Mesenchymal stem cell (in vitro differentiated cells and primary cell): ENCODE data around the gene KRTAP1-3.
"Not testable (repeated sequence)": the region's sequence is repeated elsewhere in the genome, so short reads cannot be mapped to it uniquely, and the experiment has no call there.

ENCODE experiments used
- DNase-seq: peaks from one replicate; pipeline ENCODE4 v3.0.0-alpha.2; 2013
- H2AFZ ChIP-seq: one replicate; pipeline ENCODE4 v1.6.1; 2013; ENCODE audit warnings: low read depth, mild to moderate bottlenecking, control low read depth, inconsistent platforms, low read length, moderate library complexity
- H2AK5ac ChIP-seq: 2 replicates; pipeline ENCODE4 v1.6.1; 2013; ENCODE audit warnings: low read length, moderate library complexity, mild to moderate bottlenecking, inconsistent platforms; ENCODE audit not compliant: severe bottlenecking
- H2BK120ac ChIP-seq: one replicate; pipeline ENCODE4 v1.6.1; 2013; ENCODE audit warnings: low read depth, mild to moderate bottlenecking, inconsistent platforms, low read length, moderate library complexity
- H2BK12ac ChIP-seq, 2 experiments: one replicate each; pipeline ENCODE4 v1.6.1; 2013; ENCODE audit warnings: inconsistent platforms in 2 of 2, low read length in 2 of 2, mild to moderate bottlenecking in 2 of 2, moderate library complexity in 2 of 2, control low read depth in 1 of 2
- H2BK15ac ChIP-seq: one replicate; pipeline ENCODE4 v1.6.1; 2013; ENCODE audit warnings: mild to moderate bottlenecking, low read depth, inconsistent platforms; ENCODE audit not compliant: poor library complexity, severe bottlenecking
- H2BK5ac ChIP-seq: 2 replicates; pipeline ENCODE4 v1.6.1; 2013; ENCODE audit warnings: low read depth, mild to moderate bottlenecking, low read length, control low read depth, inconsistent platforms; ENCODE audit not compliant: poor library complexity, severe bottlenecking
- H3K14ac ChIP-seq, 2 experiments: one replicate each; pipeline ENCODE4 v1.6.1; 2013; ENCODE audit warnings: inconsistent platforms in 2 of 2, low read length in 2 of 2, control low read depth in 1 of 2, mild to moderate bottlenecking in 1 of 2, moderate library complexity in 1 of 2
- H3K18ac ChIP-seq, 2 experiments: one replicate each; pipeline ENCODE4 v1.6.1; 2013; ENCODE audit warnings: inconsistent platforms in 2 of 2, low read length in 2 of 2, control low read depth in 1 of 2, low read depth in 1 of 2, mild to moderate bottlenecking in 1 of 2
- H3K23ac ChIP-seq, 2 experiments: one replicate each; pipeline ENCODE4 v1.6.1; 2013; ENCODE audit warnings: inconsistent platforms in 2 of 2, low read length in 2 of 2, mild to moderate bottlenecking in 2 of 2, moderate library complexity in 2 of 2, control low read depth in 1 of 2
- H3K27ac ChIP-seq: 2 replicates; pipeline ENCODE4 v1.5.1; 2013; ENCODE audit warnings: mild to moderate bottlenecking, moderate library complexity, low read length, control low read depth, inconsistent platforms; ENCODE audit not compliant: poor library complexity, severe bottlenecking
- H3K27me3 ChIP-seq, 2 experiments: 2 replicates each; pipeline versions ENCODE4 v1.6.1 to v1.7.0; 2013; ENCODE audit warnings: low read length in 2 of 2, mild to moderate bottlenecking in 2 of 2, moderate library complexity in 2 of 2, control low read depth in 1 of 2, inconsistent platforms in 1 of 2; ENCODE audit not compliant: control insufficient read depth in 1 of 2, insufficient read depth in 1 of 2
- H3K36me3 ChIP-seq, 2 experiments: 2 replicates each; pipeline versions ENCODE4 v1.6.1 to v1.7.0; 2013; ENCODE audit warnings: low read length in 2 of 2, control low read depth in 1 of 2, inconsistent platforms in 1 of 2, low read depth in 1 of 2, mild to moderate bottlenecking in 1 of 2; ENCODE audit not compliant: insufficient read depth in 2 of 2, control insufficient read depth in 1 of 2
- H3K4ac ChIP-seq, 2 experiments: one replicate each; pipeline ENCODE4 v1.6.1; 2013; ENCODE audit warnings: inconsistent platforms in 2 of 2, low read length in 2 of 2, mild to moderate bottlenecking in 2 of 2, moderate library complexity in 2 of 2, control low read depth in 1 of 2, low read depth in 1 of 2
- H3K4me1 ChIP-seq: 2 replicates; pipeline ENCODE4 v1.6.1; 2013; ENCODE audit warnings: low read depth, low read length, control low read depth; ENCODE audit not compliant: control insufficient read depth, insufficient read depth
- H3K4me2 ChIP-seq: 2 replicates; pipeline ENCODE4 v1.6.1; 2013; ENCODE audit warnings: low read length, mild to moderate bottlenecking, inconsistent platforms; ENCODE audit not compliant: poor library complexity, severe bottlenecking
- H3K4me3 ChIP-seq, 2 experiments: 2 replicates each; pipeline versions ENCODE4 v1.5.1 to v1.7.0; 2013; ENCODE audit warnings: low read length in 2 of 2, mild to moderate bottlenecking in 2 of 2, control low read depth in 1 of 2, low read depth in 1 of 2; ENCODE audit not compliant: insufficient read depth in 1 of 2
- H3K79me1 ChIP-seq: replicated peaks from 2 replicates; pipeline ENCODE4 v1.6.1; 2013; ENCODE audit warnings: mild to moderate bottlenecking, control low read depth, low read length, inconsistent platforms; ENCODE audit not compliant: poor library complexity, severe bottlenecking
- H3K9ac ChIP-seq: 2 replicates; pipeline ENCODE4 v1.7.0; 2013; ENCODE audit warnings: mild to moderate bottlenecking, low read length, moderate library complexity
- H3K9me3 ChIP-seq: 2 replicates; pipeline ENCODE4 v1.7.0; 2013; ENCODE audit warnings: mild to moderate bottlenecking, low read length; ENCODE audit not compliant: control insufficient read depth
- H4K8ac ChIP-seq: one replicate; pipeline ENCODE4 v1.6.1; 2013; ENCODE audit warnings: inconsistent platforms, mild to moderate bottlenecking, low read length, moderate library complexity
- H4K91ac ChIP-seq: one replicate; pipeline ENCODE4 v1.6.1; 2013; ENCODE audit warnings: mild to moderate bottlenecking, low read length, inconsistent platforms
- WGBS: methylation state at CpG from one replicate; pipeline ENCODE4 v1.1.7; 2013; ENCODE audit warnings: mixed read lengths; 5-methylcytosine and 5-hydroxymethylcytosine counted together

The KRTAP1-3 gene

GRCh38 chr17:41067281-41067680 is 32.6 kb upstream of the KRTAP1-3 start:
- H3K23ac ChIP-seq: no peak overlapping the region
- no peaks in the 10 kb centered on the region for H3K9me3 ChIP-seq
- H4K91ac ChIP-seq: no peak overlapping the region
- H3K4me2 ChIP-seq: no peak overlapping the region
- peaks cover 5% of the 10 kb centered on the region for H3K4me1 ChIP-seq
- no peak overlapping the region for H3K4me3 ChIP-seq
- no peak overlapping the region for H3K18ac ChIP-seq
- no peak overlapping the region for H3K27ac ChIP-seq
- no peak overlapping the region for H2BK5ac ChIP-seq
- DNase-seq: no peak
- no peaks in the 10 kb centered on the region for H3K36me3 ChIP-seq
- no peak overlapping the region for H3K4ac ChIP-seq
- H2BK120ac ChIP-seq: no peak overlapping the region
- no peak overlapping the region for H2AFZ ChIP-seq
- H2BK12ac ChIP-seq: no peak overlapping the region
- H3K79me1 ChIP-seq: no peaks in the 10 kb centered on the region
- H3K9ac ChIP-seq: no peak overlapping the region
- H2AK5ac ChIP-seq: no peak overlapping the region
- H3K14ac ChIP-seq: no peak overlapping the region
- no peaks in the 10 kb centered on the region for H3K27me3 ChIP-seq
- no peak overlapping the region for H4K8ac ChIP-seq
- no peak overlapping the region for H2BK15ac ChIP-seq

GRCh38 chr17:41065829-41066624 is 31.4 kb upstream of the KRTAP1-3 start, which contains the start of gene KRTAP2-4:
KRTAP2-4 (minus strand) TSS chr17:41065879; CDS start chr17:41065845, 34 bp downstream.
- Histone ChIP-seq H3K4me1 (peaks cover 2% of the 10 kb centered on the region), H2AFZ (no peak within 1 kb of the TSS), H3K4me2 (no peak within 1 kb of the TSS), H3K9me3 (no peaks in the 10 kb centered on the region), H2AK5ac (no peak within 1 kb of the TSS), H2BK15ac (no peak within 1 kb of the TSS), H3K36me3 (no peaks in the 10 kb centered on the region), H3K79me1 (no peaks in the 10 kb centered on the region), H2BK120ac (no peak within 1 kb of the TSS), H3K14ac (no peak within 1 kb of the TSS), H3K18ac (peak within 1 kb of the TSS in 1 of 2 experiments; percentile 48), H2BK5ac (no peak within 1 kb of the TSS), H3K23ac (no peak within 1 kb of the TSS), H4K8ac (no peak within 1 kb of the TSS), H2BK12ac (no peak within 1 kb of the TSS), H3K4me3 (no peak within 1 kb of the TSS), H3K4ac (no peak within 1 kb of the TSS), H3K9ac (no peak within 1 kb of the TSS), H4K91ac (no peak within 1 kb of the TSS), H3K27ac (no peak within 1 kb of the TSS), H3K27me3 (no peaks in the 10 kb centered on the region)
- peak; percentile 90 for DNase-seq
- 51% methylated on average over 4 of the region's 6 CpGs for WGBS

- H2BK120ac ChIP-seq, H3K18ac ChIP-seq, H3K14ac ChIP-seq, H2BK5ac ChIP-seq, H2AFZ ChIP-seq, H3K4me1 ChIP-seq, DNase-seq, H2BK12ac ChIP-seq, H2AK5ac ChIP-seq, H3K4me2 ChIP-seq, H4K91ac ChIP-seq, H3K27me3 ChIP-seq, H3K9ac ChIP-seq, H3K4ac ChIP-seq, H3K4me3 ChIP-seq, H4K8ac ChIP-seq, H3K79me1 ChIP-seq, H3K23ac ChIP-seq, H3K9me3 ChIP-seq, H3K27ac ChIP-seq, H3K36me3 ChIP-seq, H2BK15ac ChIP-seq: not testable (repeated sequence)
- WGBS: 85% methylated on average over 5 of the region's 16 CpGs
These were observed 30.5 kb upstream of the KRTAP1-3 start for GRCh38 chr17:41065016-41065689.

GRCh38 chr17:41064301-41064700 is 29.6 kb upstream of the KRTAP1-3 start:
- Histone ChIP-seq H2AFZ (no peak overlapping the region), H3K27me3 (no peaks in the 10 kb centered on the region), H3K27ac (no peak overlapping the region), H3K79me1 (no peaks in the 10 kb centered on the region), H3K4ac (no peak overlapping the region), H2BK15ac (no peak overlapping the region), H3K18ac (no peak overlapping the region), H3K36me3 (no peaks in the 10 kb centered on the region), H4K8ac (no peak overlapping the region), H3K14ac (no peak overlapping the region), H2BK12ac (no peak overlapping the region), H3K23ac (no peak overlapping the region), H2BK120ac (no peak overlapping the region), H3K9ac (no peak overlapping the region), H3K4me3 (no peak overlapping the region), H3K9me3 (no peaks in the 10 kb centered on the region), H4K91ac (no peak overlapping the region), H3K4me2 (no peak overlapping the region), H2BK5ac (no peak overlapping the region), H2AK5ac (no peak overlapping the region), H3K4me1 (peaks cover 7% of the 10 kb centered on the region)
- WGBS: no CpG with 5 or more reads among the region's 1 CpG
- DNase-seq: no peak
